ENCODE measurements around the gene SERPINA1.

Gene SERPINA1

DNA sequence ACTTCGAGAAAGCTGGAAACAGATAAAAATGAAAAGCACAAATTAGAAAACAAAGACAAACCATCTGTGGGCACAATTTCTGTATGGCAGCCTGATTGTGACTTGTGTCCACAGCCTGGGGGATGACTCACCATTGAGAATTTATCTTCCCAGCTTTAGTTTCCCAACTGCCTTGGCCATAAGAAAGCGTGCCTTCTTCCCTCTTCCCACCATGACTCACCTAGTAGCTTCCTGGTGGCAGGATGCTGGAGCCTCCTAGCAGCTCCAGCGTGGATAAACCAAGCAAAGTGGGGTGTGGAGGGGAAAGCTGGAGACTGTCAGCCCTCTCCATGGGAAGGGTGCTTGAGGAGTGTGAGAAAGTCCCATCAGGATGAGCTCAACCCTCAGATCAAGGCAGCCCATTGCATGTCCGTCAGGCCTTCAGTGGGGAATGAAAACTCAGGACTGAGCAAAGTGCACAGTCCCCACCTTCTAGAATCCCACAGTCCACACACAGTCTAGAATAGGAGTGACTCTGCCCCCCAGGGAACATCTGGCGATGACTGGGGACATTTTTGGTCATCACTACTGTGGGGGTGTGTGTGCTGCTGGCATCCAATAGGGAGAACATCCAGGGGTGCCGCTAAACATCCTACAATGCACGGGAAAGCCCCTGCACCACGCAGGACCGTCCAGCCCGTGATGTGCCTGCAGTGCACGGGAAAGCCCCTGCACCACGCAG, 42.9 kb downstream of the SERPINA1 start:
- DNase-seq: no peak

DNA sequence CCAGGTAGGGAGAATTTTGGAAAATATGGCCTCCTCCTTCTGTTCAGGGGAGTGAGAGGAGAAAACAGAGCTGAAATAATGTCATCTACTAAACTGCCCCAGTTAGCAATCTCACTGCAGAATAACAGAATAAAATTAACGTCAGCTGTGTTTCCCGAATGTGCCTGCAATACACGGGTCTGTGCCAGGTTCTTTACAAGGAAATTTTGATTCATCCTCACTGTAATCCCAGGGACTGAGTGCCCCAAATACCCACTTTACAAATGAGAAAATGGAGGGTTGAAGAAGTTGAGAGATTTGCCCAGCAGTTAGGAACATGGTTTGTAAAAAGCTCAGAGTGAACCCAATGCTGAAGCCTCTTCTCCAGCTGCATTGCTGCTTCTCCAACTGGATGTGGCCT, 44.0 kb downstream of the SERPINA1 start:
- no peak for DNase-seq

DNA sequence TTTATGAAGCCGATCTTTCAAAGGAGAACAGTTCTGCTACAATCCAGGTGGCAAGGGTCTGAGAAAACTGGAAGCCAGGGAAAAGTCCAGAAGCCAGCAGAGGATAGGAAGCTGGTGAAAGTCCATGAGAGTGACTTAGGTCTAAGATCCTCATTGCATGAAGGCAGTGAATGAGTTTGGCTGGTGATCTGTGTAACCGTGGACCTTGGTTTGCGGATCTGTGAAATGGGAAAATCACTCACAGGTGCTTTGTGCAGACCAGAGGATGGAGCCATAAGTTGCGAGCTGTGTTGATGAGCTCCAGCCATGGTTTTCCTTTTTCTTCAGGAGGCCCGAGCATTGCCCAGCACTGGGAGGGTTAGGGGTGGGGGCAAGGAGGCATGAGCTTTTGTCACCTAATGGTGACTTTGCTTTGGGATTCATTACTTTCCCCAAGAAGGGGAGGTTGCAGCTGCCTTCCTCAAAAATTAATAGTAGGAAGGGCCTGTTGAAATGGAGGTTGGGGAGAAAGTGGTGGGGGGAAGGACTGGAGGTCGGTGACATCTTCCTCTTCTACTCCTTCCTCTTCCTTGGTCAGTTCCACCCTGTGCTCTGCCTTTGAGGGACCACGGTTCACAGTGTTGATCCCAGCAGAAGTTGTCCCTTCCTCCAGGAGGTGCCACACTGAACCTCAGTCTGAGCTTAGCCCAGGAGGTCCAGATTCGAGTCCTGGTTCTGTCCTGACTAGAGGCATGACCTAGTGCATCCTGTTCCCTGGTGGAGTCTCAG, 45.0 kb downstream of the SERPINA1 start:
- no peak for DNase-seq

DNA sequence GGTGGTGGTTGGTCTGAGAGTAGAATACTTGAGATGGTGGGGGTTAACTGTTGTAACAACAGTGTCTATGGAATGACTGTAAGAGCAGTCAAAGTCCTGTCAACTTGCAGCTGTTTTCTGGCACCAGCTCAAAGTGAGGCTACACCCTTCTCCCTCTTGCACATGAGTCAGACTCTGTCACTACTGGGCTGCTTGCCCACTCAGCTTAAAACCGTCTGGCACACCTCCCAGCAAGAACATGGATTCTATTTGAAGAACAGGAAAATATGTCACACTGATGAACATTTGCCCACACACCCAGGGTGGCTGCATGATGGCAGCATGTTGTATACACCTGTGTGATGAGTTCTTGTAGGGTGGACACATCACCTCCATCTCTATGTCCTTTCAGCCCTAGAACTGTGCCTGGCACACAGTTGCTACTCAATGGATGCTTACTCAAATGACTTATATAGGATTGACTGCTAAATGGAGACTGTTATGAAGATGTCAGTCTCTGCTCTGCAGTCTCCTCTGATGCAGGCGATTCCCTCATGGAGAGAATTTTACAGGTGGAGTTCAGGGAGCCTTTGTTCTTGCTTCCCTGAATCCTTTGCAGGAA, 46.0 kb downstream of the SERPINA1 start:
- DNase-seq: no peak

DNA sequence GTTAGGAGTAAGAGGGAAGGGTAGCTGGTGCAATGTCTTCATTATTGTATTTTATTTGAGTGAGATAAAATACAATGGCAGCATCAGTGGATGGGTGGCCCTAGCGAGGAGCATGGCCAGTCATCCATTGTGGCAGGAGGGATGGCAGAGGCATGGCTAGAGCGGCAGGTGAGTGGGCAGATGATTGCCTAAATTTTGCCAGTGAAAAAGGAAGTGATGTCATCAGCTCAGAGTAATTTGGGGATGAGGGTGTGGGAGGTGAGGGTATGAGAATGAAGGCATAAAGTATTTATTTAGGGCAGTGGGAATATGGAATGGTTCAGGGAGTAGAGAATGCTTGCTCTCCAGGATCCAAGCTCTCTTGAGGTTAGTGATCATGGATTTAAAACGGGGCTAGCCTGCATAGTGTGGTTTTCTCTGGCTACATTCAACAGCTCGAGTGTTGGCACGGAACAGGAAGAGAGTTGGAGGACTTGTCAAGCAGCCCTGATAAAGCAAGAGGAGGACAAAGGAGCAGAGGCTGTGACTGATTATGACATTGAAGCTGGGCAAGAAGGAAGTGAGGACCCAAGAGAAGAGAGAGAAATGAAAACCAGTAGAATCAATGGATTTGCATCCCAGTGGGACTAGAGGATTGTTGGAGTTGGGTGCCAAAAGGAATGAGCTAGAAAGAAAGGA, 46.6 kb downstream of the SERPINA1 start:
- no peak for DNase-seq

DNA sequence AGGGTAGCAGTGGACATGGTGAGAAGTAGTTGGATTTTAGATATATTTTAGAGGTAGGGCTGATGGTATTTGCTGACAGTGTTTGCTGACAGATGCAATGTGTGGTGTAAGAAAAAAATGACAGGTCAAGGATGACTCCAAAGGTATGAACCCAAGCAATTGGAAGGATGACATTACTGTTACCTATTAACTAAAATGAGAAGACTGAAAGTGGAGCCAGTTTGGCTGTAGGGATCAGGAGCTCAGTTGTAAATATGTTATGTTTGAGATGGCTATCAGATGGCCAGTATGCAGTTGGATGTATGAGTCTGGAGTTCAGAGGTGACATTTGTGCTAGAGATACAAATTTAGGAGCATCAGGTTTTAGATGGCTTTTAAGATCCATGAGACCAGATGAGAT, 47.9 kb downstream of the SERPINA1 start:
- no peak for DNase-seq

DNA sequence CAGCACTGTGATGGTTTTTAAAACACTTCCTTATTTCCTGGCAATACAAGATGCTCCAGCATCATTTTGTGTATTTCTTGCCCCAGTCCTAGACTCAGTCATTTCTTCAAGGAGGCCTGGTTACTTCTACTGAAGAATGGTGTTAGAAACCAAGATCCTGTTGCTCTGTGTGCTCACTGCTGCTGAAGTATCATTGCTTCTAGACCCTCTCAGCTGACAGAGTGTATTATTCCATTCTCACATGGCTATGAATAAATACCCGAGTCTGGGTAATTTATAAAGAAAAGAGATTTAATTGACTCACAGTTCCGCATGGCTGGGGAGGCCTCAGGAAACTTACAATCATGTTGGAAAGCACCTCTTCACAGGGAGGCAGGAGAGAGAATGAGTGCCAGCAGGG, 50.4 kb downstream of the SERPINA1 start:
- DNase-seq: no peak

DNA sequence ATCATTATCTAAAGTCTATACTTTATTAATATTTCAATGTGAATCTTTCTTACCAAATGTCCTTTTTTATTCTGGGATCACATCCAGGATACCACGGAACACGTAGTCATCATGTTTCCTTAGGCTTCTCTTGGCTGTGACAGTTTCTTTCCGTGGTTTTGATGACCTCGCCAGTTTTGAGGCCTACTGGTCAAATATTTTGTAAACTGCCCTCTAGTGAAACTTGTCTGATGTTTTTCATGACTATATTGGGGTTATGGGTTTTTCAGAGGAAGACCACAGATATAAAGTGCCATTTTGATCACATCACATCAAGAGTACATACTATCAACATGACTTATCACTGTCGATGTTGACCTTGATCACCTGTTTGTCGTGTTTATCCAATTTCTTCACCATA, 51.1 kb downstream of the SERPINA1 start:
- DNase-seq: no peak

DNA sequence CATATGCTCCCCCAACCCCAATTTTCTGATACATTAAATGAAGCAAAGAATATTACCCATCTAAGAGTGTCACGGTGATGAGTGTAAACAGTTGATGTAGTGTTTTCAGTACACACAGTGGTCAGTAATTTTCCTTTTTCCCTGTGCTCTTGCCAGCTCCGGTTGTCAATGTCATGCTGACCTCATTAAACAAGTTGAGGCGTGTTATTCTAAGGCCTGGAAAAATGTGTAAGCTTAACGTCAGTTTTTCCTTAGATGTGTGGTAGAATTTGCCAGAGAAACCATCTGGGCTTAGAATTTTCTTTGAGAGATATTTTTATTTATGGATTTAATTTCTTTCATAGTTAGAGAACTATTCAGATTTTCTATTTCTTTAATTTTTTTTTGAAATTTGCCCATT, 53.5 kb downstream of the SERPINA1 start:
- DNase-seq: no peak

DNA sequence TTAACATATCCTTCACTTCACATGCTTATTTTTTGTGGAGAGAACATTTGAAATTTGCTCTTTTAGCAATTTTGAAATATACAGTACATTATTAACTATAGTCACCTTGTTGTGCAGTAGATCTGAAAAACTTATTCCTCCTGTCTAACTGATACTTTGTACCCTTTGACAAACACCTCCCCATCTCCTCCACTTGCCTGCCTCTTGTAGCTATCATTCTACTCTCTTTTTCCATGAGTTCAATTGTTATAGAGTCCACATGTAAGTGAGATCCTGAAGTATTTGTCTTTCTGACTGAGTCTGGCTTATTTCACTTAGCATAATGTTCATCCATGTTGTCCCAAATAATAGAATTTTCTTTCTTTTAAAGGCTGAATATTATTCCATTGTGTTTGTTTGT, 55.8 kb downstream of the SERPINA1 start:
- no peak for DNase-seq

DNA sequence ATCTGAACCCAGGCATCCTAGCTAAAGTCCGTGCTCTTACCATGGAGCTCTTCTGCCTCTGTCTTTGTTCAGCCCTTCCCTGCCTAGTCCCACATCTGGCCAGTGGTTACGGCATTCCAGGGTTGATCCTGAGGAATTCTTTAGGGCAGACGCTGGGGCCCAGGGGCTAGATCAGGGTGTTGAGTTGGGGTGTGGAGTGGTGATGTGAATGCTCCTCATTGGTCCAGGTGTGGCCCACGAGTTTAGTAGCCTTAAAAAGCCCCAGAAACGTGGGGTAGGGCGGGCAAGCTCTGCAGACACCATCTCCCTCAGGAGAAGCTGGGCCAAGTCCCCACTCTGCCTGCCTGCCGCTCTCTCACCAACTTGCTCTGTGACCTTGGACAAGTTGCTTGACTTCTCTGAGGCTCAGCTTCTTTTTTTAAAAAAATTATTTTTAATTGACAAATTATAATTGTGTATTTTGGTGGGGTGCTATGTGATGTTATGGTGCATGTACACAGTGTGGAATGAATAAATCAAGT, 56.3 kb downstream of the SERPINA1 start:
- DNase-seq: no peak

DNA sequence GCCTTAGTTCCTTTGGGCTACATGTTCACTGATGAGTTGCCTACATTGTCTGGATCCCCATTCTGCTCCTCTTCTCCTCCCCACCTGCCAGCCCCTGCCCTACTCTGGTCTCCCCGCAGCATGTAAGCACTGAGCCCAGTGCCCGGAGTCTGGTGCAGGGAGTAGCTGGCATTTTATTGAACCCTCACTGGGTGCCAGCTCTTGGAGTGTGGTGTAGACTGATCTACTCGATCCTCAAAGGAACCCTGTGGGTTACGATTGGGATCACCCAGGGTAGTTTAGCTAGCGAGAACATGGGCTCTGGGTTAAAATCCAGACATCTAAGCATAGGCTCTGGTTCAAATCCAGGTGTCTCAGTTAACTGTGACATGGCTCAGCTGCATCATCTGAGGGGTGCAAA, 56.9 kb downstream of the SERPINA1 start:
- DNase-seq: no peak

DNA sequence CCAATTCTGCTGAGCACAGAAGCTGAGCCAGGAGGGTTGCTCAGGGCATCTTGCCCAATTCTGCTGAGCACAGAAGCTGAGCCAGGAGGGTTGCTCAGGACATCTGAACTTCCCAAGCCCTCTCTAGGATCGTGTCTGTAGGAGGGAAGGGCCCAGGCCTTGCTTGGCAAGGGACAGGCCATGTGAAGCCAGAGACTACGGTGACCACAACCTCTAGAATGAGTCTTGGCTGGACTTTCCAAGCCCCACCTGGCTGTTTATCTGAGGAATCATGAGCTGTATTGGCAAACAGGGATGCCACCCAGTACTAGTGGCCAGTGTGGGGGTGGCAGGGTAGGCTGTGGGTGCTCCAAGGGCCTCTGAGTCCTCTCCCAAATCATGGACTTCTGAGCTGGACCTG, 57.5 kb downstream of the SERPINA1 start:
- DNase-seq: no peak

DNA sequence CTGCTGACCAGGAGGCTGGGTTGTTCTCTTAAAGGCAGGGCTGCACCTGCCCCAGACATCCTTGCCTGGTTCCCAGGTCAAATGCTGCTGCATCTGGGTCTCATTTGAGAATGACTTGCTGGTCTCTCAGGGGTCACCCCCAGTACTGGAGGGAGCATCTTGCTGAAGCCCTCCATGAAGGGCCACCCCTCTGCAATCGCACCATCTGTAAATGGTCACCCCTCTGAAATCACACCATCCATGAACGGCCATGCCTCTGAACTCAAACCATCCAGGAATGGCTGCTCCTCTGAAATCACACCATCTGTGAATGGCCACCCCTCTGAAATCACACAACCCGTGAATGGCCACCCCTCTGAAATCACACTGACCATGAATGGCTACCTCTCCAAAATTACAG, 58.0 kb downstream of the SERPINA1 start:
- DNase-seq: no peak

DNA sequence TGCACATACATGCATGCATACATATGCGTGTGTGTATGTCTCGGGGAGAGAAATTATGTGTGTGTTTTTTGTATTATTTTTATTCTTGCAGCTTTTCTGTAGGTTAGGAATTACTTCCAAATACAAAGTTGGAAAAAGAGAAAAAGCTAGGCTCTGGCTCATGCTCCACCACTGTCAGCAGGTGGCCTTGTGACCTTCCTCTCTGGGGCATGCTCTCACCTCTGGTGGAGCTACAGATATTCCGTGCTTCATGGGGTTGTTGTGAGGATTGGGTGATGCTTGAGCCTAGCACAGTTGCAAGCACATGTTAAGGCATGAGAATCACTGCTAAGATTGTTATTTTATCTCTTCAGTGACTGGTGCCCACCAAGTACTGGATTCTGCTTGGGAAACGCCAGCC, 58.5 kb downstream of the SERPINA1 start:
- no peak for DNase-seq

DNA sequence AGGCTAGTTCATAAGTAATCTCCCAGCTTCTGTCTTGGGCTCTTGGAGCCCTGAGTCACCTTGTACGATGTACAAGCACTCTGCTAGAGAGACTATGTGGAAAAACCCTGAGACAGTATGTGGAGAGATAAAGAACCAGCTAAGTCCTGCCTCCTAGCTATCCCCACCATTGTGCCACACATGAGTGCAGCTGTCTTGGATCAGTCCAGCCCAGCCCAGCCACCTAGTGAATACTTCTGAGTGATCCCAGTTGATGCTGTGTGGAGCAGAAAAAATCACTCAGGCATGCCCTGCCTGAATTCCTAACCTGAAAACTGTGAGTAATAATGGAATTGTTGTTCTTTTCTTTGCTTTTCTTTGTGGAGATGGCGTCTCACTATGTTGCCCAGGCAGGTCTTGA, 60.2 kb downstream of the SERPINA1 start:
- DNase-seq: no peak
